GM18526 (cell line): ENCODE measurements around the gene MAGI1.

Experiments
- POLR2A ChIP-seq: IDR thresholded peaks from 3 replicates; pipeline ENCODE4 v1.6.1; 2011; ENCODE audit not compliant: insufficient read length; ENCODE audit errors: extremely low read depth

Gene MAGI1

GRCh38 chr3:65600888-65601287 lies 437.8 kb downstream of the MAGI1 start:
- TF ChIP-seq POLR2A: no peak

GRCh38 chr3:65597952-65598413 lies 440.7 kb downstream of the MAGI1 start:
- TF ChIP-seq POLR2A: no peak

GRCh38 chr3:65597226-65597951 lies 441.3 kb downstream of the MAGI1 start:
- TF ChIP-seq POLR2A: no peak

- TF ChIP-seq POLR2A: no peak
Measured at GRCh38 chr3:65596571-65597225, 442.0 kb downstream of the MAGI1 start.

GRCh38 chr3:65596029-65596300 lies 442.8 kb downstream of the MAGI1 start:
- no peak for TF ChIP-seq POLR2A

GRCh38 chr3:65595222-65596028 lies 443.3 kb downstream of the MAGI1 start:
- no peak for TF ChIP-seq POLR2A

- no peak for TF ChIP-seq POLR2A
Measured at GRCh38 chr3:65593780-65594752, 444.7 kb downstream of the MAGI1 start.

- TF ChIP-seq POLR2A: no peak
Measured at GRCh38 chr3:65591313-65591712, 447.4 kb downstream of the MAGI1 start.

GRCh38 chr3:65588884-65589283 lies 449.8 kb downstream of the MAGI1 start:
- TF ChIP-seq POLR2A: no peak

- TF ChIP-seq POLR2A: no peak
Measured at GRCh38 chr3:65587650-65588439, 450.9 kb downstream of the MAGI1 start.

GRCh38 chr3:65584913-65585312 lies 453.8 kb downstream of the MAGI1 start:
- no peak for TF ChIP-seq POLR2A

GRCh38 chr3:65584002-65584401 lies 454.7 kb downstream of the MAGI1 start:
- no peak for TF ChIP-seq POLR2A

- no peak for TF ChIP-seq POLR2A
Measured at GRCh38 chr3:65583188-65583587, 455.5 kb downstream of the MAGI1 start.
